Coronary artery (tissue), 2 donors: Measurements from ENCODE around the gene DROSHA.
A peak's percentile ranks its signal among the peaks of the same experiment; 100 is the strongest.
"Not testable (repeated sequence)": the region's sequence is repeated elsewhere in the genome, so short reads cannot be mapped to it uniquely, and the experiment has no call there.

Source experiments
- DNase-seq: peaks from one replicate; pipeline ENCODE4 v3.0.0-alpha.2; 2017; ENCODE audit warnings: low spot score
- H3K27ac ChIP-seq, 2 donors: fragments of 200-600 bp; sonication (generic); one replicate each; pipeline ENCODE4 v1.5.1; 2016 to 2019
- H3K4me3 ChIP-seq: fragments of 200-600 bp; sonication (generic); 2 replicates; pipeline ENCODE4 v1.5.1; 2016; ENCODE audit warnings: mild to moderate bottlenecking, moderate library complexity
- CTCF ChIP-seq: fragments of 200-600 bp; sonication (generic); IDR thresholded peaks from one replicate; pipeline ENCODE4 v1.5.1; 2019; ENCODE audit warnings: antibody characterized with exemption

The DROSHA gene

GRCh38 chr5:31401691-31402090 is 130.2 kb downstream of the DROSHA start:
- no peak overlapping the region for H3K27ac ChIP-seq
- H3K4me3 ChIP-seq: no peak overlapping the region
- no peak for TF ChIP-seq CTCF
- DNase-seq: no peak

- Histone ChIP-seq H3K4me3 (peak overlapping the region; percentile 11), H3K27ac (no peak overlapping the region)
- DNase-seq: no peak
- TF ChIP-seq CTCF: no peak
Observed at GRCh38 chr5:31397926-31398557, 133.9 kb downstream of the DROSHA start.

- Histone ChIP-seq H3K27ac (no peak overlapping the region), H3K4me3 (no peak overlapping the region)
- TF ChIP-seq CTCF: no peak
- DNase-seq: no peak
Observed at GRCh38 chr5:31396611-31397295, 135.1 kb downstream of the DROSHA start.

- not testable (repeated sequence) for DNase-seq, H3K27ac ChIP-seq, H3K4me3 ChIP-seq
Observed at GRCh38 chr5:31395450-31396045, 136.3 kb downstream of the DROSHA start.

GRCh38 chr5:31393126-31393525 is 138.8 kb downstream of the DROSHA start:
- TF ChIP-seq CTCF: no peak
- DNase-seq: no peak
- H3K4me3 ChIP-seq: no peak overlapping the region
- no peak overlapping the region for H3K27ac ChIP-seq

- TF ChIP-seq CTCF: no peak
- DNase-seq: no peak
- Histone ChIP-seq H3K4me3 (no peak overlapping the region), H3K27ac (no peak overlapping the region)
Observed at GRCh38 chr5:31392061-31392460, 139.8 kb downstream of the DROSHA start.

- no peak overlapping the region for H3K27ac ChIP-seq
- no peak overlapping the region for H3K4me3 ChIP-seq
- TF ChIP-seq CTCF: no peak
- DNase-seq: no peak
Observed at GRCh38 chr5:31390256-31390655, 141.6 kb downstream of the DROSHA start.
